Stimulated activated naive CD4-positive, alpha-beta T cell treated with Interleukin-2 at 50 U/mL for 16 hours (primary cell): ENCODE results near the gene COQ7.

ENCODE experiments used
- DNase-seq: peaks from one replicate; lab custom pipeline; 2025; lab: John Stamatoyannopoulos, UW

The COQ7 gene

DNA sequence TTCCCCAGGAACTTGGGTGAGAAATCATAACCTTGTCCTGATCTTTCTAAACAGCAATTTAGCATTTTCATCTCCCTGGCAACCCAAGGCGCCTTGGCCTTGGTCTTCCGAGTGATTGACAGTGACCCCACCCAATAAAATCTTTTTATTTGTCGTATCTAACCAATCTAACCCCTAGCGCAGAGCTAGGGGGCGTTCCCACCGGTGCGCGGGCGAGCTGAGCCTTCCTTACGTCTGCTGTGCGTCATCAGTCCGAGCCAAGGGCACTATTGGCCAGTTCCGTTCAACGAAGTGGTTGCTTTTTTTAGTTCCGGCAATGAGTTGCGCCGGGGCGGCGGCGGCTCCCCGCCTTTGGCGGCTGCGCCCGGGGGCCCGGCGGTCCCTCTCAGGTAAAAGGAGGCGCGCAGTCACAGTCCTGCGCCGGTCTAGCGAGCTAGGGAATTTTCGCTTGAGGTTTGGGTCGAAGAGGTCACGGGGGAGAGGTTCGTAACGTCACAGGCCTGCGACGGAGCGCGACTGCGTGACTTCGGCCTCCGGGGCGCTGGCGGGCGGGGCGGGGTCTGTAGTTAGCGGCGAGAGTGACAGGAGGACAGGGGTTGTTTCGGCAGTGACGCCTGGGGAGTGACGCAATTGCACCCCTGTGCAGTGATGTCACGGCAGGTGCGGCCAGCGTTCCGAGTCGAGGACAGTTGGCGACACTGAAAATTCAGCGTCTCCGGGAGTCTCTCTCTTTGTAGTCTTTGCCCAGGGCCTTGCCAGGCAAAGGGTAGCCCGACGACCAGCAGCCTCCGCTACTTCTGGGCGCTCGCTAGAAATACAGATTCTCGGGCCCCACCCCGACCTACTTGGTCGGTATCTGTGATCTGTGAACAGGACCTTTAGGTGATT is at the start of gene COQ7:
TSS of gene COQ7 (plus strand) at position 266 of the 888 bp plus-strand sequence. CDS start at position 317, 51 bp downstream.
- peak; percentile 99 for DNase-seq

- DNase-seq: no peak
These were observed 46.7 kb upstream of the COQ7 start for GRCh38 chr16:19020689-19021088.

DNA sequence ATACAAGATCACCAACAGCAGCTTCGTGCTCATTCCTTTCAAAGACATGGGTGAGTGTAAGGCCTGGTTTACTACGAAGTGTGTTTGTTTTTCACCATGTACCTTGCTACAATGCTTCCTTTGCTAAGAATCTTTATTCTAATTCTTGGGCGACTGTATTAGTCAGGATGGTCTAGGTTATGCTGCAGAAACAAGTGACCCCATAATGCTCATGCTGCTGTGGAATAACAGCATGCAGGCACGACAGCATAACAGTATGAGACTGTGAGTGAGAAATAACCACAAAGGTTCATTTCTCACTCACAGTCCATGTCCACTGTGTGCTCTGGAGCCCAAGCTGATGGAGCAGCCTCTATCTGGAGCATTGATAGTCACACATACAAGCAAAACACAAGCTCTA is 45.7 kb upstream of the COQ7 start:
- no peak for DNase-seq

DNA sequence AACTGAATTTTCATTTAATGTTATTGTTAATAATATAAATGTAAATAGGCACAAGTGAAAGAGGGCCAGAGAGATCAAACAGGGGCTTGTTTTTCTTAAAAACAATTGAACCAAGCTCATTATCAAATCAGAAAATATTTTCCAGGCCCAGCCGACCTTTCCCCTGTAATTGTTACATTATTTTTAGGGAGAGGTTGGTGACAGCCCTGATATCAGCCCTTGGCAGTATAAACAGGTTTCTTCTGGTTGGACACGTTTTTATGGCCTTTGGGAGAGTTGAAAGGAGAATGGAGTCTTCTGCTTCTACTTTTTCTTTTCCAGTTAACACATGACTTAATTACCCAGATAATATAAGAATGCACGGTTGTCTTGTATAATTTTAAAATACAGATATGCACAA is 40.0 kb upstream of the COQ7 start:
- no peak for DNase-seq

DNA sequence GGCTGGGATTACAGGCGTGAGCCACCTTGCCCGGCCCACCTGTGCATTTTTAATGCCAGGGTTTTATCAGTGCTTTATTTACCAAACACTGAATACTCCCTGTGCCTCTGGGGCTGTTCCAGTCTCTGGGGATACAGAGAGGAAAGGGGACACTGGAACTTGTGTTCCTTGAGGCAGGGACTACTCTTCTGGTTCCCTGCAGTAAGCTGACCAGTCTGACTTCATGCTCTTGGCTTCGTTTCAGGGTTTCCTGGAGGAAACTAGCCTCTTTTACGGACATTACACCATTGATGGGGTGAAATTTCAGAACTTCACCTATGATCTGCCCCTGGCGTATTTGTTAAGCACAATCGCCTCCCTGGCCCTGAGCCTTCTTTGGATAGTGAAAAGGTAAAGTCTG is 37.4 kb upstream of the COQ7 start:
- no peak for DNase-seq

DNA sequence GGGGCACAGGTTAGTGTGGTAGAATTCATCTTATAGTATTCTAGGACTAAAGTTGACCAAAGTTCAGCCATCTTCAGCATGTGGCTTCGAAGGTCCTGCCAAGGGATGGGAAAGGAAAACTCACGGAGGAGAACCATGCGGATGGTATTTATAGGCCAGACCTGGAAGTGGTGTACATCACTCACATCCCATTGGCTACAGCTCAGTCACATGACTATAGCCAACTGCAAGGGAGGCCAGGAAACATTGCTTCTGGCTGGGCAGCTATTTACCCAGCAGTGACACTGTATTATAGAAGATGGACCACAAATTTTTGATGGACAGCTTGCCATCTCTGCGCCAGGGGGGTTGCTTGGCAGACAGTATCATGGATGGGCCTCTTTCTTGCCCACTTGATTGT is 35.7 kb upstream of the COQ7 start:
- DNase-seq: no peak

- no peak for DNase-seq
These were observed 33.7 kb upstream of the COQ7 start for GRCh38 chr16:19033761-19034160.

DNA sequence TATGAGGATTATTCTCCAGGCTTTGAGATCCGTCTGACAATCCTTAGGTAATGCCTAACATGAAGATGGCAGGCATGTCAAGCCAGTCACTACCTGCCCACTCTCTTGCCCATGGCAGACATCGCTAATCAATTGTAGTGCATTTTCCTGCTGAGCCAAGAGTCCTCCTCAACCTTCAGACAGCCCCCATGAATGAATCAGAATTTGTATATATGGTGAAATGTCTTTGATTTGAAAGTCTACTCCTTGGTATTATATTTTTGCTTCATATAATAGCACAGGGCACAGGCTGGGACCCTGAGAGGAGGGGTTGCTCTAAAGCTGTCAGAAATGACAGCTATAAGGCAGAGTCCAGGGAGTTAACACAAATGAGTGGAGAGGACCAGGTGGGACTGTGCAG is 27.0 kb upstream of the COQ7 start:
- no peak for DNase-seq

DNA sequence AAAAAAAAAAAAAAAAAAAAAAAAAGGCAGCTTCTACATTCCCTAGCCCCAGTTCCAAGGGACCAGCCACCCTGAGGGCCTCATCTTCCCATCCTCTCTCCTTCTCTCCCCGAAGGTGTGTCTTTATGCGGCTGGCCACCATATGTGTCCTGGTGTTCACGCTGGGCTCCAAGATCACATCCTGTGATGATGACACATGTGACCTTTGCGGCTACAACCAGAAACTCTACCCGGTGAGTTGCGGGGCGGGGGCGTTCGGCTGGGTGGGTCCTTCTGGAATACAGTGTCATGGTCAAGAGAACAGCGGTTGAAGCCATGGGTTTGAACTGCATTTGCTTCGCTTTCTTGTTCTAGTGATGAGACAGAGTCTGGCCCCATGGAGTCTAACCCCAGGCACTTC is 22.6 kb upstream of the COQ7 start:
- DNase-seq: no peak

DNA sequence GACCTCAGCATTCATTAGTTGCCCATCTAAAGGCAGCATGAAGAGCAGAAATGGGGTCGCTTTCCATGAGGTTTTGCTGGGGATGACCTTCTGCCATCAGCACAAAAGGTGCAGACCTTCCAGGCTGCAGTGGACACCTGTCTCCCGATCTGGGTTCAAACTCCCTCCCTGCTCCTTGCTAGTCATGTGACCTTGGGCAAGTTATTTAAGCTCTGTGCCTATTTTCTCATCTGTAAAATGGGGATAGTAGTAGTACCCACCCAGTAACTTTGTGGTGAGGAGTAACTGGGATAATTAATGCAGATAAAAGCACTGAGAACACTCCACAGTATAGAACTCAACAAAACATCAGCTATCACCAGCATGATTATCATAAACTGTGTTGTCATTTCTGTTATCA is 21.4 kb upstream of the COQ7 start:
- DNase-seq: no peak

DNA sequence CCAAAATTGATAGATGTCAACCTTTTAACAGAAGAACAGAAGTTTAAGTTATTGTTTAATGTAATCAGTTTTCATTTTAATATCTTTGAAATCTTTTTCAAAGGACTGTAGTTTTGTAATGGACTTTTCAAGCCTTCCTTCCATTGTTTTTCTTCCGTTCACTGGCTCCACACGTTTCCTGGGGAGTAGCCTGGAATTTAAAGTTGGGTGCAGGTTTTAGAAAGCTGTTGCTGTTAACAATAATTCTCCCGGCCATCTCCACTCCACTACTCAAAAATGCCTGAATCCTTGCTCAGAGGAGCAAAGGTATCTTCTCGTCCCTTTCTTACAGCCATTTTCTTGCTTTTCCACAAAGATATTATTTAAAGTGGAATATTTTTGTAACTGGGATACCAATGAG is 4.7 kb upstream of the COQ7 start:
- DNase-seq: no peak

DNA sequence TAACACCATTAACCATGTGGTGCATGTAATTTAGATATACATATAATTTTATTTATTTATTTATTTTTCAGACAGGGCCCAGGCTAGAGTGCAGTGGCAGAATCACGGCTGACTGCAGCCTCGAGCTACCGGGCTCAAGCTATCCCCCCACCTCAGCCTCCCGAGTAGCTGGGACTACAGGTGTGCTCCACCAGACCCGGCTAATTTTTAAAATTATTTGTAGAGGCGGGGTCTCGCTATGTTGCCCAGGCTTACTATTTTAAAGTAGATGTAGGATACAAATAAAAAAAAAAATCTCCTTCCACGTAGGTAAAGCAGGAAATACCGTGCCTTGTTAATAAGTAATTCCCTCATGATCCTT is 446 bp upstream of the COQ7 start:
- no peak for DNase-seq

DNA sequence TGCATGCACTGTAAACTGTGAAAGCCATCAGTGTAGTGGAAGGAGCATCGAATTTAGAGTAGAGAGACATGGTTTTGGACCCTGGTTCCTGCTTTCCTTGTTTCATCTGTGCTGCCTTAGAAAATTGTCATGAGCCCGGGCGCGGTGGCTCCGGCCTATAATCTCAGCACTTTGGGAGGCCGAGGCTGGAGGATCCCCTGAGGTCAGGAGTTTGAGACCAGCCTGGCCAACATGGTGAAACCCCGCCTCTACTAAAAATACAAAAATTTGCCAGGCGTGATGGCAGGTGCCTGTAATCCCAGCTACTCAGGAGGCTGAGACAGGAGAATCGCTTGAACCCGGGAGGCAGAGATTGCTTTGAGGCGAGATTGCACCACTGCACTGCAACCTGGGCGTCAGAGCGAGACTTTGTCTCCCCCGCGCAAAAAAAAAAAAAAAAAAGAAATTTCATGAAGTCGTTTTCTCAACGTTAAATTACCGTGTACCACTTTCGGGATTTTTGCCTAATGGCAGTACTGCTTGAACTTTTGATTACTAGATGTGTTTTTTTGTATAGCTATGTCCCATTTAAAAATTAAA is 912 bp downstream of the COQ7 start:
- no peak for DNase-seq

- peak; percentile 38 for DNase-seq
These were observed 4.7 kb downstream of the COQ7 start for GRCh38 chr16:19071811-19072777.

GRCh38 chr16:19073344-19073743 is 5.9 kb downstream of the COQ7 start:
- DNase-seq: no peak

- no peak for DNase-seq
These were observed 6.4 kb downstream of the COQ7 start for GRCh38 chr16:19073863-19074262.

- no peak for DNase-seq
These were observed 8.1 kb downstream of the COQ7 start for GRCh38 chr16:19075511-19075910.

- DNase-seq: no peak
These were observed 10.5 kb downstream of the COQ7 start for GRCh38 chr16:19077879-19078278.

- no peak for DNase-seq
These were observed 16.3 kb downstream of the COQ7 start for GRCh38 chr16:19083670-19084069.

DNA sequence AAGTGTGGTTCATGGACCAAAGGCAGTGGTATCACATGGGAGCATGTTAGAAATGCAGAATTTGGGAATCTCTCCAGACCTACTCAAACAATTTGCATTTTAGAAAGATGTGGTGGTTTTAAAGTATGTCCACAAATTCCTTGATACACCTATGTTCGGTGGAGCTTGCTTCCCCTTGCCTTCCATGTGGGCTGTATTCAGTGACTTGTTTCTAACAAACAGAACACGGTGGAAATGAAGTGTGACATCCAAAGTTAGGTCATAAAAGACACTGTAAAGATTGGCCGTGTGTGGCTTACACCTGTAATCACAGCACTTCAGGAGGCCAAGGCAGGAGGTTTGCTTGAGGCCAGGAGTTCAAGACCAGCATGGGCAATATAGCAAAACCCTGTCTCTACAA is 16.7 kb downstream of the COQ7 start:
- no peak for DNase-seq

DNA sequence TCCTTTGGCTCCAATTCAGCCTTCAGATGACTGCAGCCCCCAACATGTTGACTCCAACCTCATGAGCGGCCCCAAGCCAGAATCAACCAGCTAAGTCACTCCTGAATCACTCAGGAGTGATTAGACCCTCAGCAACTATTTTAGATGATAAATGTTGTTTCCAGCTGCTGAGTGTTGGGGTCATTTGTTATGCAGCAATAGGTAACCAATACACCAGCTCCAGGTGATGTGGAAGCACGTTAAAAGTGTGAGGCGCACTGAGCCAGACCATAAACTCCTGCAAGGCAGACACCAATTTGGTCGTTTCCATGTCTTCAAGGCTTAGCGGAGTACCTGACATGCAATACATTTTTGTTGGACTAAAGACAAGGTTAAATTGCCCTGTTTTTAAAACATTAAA is 17.5 kb downstream of the COQ7 start:
- no peak for DNase-seq

DNA sequence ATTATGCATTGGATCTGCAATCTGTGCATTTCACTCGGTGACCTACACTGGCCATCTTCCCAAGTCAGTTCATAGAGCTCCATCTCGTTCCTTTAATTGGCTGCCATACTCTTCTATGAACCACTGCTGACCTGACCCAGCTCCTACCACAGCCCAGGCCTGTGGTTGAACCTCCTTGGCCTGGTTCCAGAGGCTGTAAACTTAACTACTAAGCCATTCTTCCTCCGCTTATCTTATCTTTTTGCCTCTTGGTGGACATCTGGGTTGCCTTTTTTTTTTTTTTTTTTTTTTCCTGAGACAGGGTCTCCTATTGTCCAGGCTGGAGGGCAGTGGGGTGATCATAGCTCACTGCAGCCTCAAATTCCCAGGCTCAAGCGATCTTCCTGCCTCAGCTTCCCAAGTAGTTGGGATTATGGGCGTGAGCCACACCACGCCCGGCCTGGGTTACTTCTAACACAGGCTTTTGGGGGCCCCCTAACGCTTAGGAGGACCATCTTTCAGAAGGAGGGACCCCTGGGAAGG is 18.3 kb downstream of the COQ7 start:
- DNase-seq: no peak
